Measurements from ENCODE around the gene SLC22A31.
"Not testable (repeated sequence)": the region's sequence is repeated elsewhere in the genome, so short reads cannot be mapped to it uniquely, and the experiment has no call there.

DNA sequence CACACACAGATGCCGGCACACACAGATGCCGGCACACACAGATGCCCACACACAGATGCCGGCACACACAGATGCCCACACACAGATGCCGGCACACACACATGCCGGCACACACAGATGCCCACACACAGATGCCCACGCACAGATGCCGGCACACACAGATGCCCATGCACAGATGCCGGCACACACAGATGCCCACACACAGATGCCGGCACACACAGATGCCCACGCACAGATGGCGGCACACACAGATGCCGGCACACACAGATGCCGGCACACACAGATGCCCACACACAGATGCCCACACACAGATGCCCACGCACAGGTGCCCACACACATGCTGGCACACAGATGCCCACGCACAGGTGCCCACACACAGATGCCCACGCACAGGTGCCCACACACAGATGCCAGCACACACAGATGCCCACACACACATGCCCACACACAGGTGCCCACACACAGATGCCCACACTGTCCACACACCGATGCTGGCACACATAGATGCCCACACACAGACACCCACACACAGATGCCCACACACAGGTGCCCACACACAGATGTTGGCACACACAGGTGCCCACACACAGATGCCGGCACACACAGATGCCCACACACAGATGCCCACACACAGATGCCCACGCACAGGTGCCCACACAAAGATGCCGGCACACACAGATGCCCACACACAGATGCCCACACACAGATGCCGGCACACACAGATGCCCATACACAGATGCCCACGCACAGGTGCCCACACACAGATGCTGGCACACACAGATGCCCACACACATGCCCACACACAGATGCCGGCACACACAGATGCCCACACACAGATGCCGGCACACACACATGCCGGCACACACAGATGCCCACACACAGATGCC is 11.6 kb downstream of the SLC22A31 start:
- TF ChIP-seq, protein P1, sequence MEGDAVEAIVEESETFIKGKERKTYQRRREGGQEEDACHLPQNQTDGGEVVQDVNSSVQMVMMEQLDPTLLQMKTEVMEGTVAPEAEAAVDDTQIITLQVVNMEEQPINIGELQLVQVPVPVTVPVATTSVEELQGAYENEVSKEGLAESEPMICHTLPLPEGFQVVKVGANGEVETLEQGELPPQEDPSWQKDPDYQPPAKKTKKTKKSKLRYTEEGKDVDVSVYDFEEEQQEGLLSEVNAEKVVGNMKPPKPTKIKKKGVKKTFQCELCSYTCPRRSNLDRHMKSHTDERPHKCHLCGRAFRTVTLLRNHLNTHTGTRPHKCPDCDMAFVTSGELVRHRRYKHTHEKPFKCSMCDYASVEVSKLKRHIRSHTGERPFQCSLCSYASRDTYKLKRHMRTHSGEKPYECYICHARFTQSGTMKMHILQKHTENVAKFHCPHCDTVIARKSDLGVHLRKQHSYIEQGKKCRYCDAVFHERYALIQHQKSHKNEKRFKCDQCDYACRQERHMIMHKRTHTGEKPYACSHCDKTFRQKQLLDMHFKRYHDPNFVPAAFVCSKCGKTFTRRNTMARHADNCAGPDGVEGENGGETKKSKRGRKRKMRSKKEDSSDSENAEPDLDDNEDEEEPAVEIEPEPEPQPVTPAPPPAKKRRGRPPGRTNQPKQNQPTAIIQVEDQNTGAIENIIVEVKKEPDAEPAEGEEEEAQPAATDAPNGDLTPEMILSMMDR (IDR thresholded peaks at IDR 0.05; ENCODE audit: low read length) = not testable (repeated sequence)
- not testable (repeated sequence) for TF ChIP-seq EZH2 (optimal IDR thresholded peaks at IDR 0.05; ENCODE audit: low read depth, low read length); EZH2phosphoT487 (IDR thresholded peaks at IDR 0.05; ENCODE audit: low read length)

Data from MM.1S (cell line).